GM18858 (cell line): ENCODE results near the gene LTC4S.

Experiments
- ATAC-seq: cut with Tn5 transposase; IDR thresholded peaks from one replicate; pipeline ENCODE4 v1.9.1; 2021; ENCODE audit not compliant: unreplicated experiment

The LTC4S gene

GRCh38 chr5:179841621-179842020 is 47.8 kb downstream of the LTC4S start:
- no peak for ATAC-seq
